SKM-1 (cell line): ENCODE measurements around the gene ATG9A.
A peak's percentile ranks its signal among the peaks of the same experiment; 100 is the strongest.
"Not testable (repeated sequence)": the region's sequence is repeated elsewhere in the genome, so short reads cannot be mapped to it uniquely, and the experiment has no call there.

Experiments
- DNase-seq: peaks from one replicate; lab custom pipeline; 2025; ENCODE audit not compliant: unreplicated experiment; lab: John Stamatoyannopoulos, UW

Gene ATG9A

DNA sequence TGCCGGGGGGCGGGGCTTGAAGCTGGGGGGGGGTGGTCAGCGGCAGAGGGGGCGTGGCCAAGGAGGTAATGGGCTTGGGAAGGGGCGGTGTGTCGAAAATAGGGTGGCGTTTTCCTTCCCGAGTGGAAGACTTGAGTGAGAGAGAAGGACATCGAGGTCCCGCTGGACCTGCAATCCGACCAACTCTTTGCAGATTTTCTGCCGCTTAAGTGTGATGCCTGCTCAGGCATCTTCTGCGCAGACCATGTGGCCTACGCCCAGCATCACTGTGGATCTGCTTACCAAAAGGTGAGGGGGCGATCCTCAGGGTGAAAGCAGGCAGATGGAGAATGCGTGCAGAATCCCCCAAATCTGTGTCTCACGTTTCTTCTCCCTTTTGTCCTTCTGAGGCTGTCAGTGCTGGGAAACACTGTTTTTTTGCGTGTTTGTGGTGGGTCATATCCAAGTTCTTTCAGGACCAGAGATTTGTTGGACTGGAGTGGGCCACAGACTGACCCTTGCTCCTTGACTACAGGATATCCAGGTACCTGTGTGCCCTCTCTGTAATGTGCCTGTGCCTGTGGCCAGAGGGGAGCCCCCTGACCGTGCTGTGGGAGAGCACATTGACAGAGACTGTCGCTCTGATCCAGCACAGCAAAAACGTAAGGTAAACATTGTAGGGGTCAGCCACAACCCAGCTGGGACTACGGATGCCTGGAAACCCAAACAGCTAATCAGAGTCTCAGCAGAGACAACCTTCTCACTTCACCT, 22.1 kb downstream of the ATG9A start:
- no peak for DNase-seq

DNA sequence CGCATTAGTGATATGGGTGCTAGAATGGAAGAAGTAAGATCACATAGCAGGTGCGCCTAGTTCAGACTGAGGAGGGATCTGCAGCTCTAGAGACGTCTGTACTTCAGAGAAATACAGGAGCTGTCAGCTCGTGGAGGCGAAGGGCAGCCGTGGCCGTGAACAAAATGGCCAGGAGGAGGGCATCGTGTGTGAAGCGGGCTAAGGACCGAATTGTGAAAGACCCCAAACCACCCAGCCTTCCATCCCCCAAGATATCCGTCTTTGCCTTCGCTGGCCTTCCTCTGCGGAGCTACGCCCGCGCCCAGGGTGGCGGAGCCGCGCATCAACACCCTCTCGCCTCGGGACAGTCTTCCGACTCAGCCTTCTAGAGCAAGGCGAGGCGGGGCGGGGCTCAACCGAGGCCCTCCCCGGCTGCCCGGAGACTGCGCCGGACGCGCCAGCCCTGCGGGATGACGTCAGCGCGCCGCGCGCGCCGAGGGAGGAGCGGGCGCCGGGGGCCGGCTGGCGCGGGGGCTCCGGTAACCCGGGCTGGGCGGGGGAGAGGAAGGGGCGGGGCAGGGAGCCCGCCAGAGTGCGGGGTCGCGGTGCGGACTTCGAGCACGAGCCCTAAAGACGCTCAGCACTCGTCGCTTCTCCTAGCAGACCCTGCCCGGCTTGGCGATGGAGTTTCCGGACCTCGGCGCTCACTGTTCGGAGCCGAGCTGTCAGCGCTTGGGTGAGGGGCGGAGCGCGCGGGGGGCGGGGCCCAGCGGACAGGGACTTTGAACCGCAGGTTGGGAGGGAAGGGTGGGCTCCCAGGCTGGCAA, 22.9 kb downstream of the ATG9A start, which contains the start of gene ZFAND2B:
Gene ZFAND2B (plus strand): TSS at position 455 of the 806 bp plus-strand sequence. CDS start 206 bp downstream, at position 661.
- peak; percentile 80 for DNase-seq

DNA sequence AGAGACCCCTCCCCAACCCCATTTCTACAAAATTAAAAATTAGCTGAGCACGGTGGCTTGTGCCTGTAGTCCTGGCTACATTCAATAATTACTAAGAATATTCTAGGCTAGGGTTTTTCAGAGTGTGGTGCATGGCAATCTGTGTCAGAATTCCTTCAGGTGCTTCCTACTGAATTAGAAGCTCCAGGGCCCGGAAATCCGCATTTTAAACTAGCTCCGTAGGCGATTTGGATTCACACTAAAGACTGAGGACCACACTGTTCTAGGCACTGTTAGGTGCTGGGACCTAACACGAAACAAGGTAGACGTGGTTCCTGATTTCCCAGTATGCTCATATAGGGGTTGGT, 23.5 kb downstream of the ATG9A start:
- DNase-seq, result no peak

- no peak for DNase-seq
These were observed 24.3 kb downstream of the ATG9A start for GRCh38 chr2:219205165-219205538.

DNA sequence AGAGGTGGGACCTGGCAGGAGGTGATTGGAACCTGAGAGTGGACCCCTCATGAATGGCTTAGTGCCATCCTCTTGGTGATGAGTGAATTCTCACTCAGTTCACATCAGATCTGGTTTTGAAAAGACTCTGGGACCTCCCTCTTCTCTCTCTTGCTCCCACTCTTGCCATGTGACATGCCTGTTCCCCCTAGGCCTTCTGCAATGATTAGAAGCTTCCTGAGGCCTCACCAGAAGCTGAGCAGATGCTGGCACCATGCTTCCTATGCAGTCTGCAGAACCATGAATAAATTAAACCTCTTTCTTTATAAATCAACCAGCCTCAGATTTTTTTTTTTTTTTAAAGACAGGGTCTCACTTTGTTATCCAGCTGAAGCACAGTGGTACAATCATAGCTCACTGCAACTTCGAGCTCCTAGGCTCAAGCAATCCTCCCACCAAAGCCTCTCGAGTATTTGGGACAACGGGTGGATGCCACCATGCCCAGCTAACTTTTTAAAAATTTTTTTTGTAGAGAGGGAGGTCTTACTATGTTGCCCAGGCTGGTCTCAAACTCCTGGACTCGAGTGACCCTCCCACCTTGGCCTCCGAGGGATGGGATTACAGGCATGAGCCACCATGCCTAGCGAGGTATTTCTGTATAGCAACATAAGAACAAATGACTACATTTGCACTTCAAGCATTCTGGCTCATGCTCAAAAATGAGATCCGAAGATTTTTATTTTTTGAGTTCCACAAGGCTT, 24.8 kb downstream of the ATG9A start:
- no peak for DNase-seq

DNA sequence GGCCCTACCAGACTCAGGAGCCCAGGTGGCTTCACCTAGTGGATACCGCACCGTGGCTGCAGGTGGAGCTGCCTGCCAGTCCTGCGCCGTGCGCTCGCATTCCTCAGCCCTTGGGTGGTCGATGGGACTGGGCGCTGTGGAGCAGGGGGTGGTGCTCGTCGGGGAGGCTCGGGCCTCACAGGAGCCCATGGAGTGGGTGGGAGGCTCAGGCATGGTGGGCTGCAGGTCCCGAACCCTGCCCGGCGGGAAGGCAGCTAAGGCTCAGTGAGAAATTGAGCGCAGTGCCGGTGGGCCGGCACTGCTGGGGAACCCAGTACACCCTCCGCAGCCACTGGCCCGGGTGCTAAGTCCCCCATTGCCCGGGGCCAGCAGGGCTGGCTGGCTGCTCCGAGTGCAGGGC, 28.1 kb downstream of the ATG9A start:
- DNase-seq, result not testable (repeated sequence)

- DNase-seq, result not testable (repeated sequence)
These were observed 28.7 kb downstream of the ATG9A start for GRCh38 chr2:219200502-219201326.

- DNase-seq, result no peak
These were observed 29.8 kb downstream of the ATG9A start for GRCh38 chr2:219199470-219200211.

DNA sequence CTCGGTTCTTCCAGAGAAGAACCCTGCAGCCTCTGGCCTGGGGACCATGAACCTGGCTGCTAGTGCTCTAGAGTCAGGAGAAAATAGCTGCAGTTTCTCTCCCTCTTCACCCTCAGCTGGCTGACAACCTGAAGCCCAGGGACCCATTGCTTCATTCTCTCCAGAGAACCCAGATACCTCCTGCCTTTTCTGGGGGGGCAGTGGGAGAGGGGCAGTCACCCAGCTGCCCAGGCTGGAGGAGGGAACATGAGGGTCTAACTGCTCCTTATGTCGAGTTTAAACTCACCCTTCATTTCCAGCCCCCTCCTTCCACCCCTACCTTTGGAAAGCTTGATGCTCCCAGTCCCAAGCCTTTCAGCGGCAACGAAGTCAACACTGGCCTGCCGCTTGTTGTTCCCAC, 30.5 kb downstream of the ATG9A start:
- DNase-seq, result no peak

- DNase-seq, result no peak
These were observed 32.0 kb downstream of the ATG9A start for GRCh38 chr2:219197388-219197787.

DNA sequence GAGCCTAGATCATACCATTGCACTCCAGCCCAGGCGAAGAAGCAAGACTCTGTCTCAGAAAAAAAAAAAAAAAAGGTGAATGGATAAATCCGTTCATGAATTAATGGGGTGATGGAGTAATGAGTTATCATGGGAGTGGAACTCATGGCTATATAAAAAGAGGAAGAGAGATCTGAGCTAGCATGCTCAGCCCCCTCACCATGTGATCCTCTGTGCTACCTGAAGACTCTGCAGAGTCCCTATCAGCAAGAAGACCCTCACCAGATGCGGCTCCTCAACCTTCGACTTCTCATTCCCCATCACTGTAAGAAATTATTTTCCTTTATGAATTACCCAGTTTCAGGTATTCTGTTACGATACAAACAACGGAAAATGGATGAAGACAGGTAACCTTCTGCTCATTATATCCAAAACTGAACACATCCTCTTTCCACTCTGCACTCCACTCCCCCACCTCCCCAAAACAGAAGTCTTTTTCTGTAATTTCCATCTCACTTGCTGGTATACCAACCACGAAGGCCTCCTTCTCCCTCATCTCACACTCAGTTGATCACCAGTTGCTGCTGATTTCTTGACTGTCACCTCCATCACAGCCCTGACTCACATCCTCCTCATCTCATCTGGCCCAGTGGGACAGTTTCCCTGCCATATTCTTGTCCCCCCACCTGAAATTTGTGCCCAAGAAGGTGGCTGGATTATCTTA, 42.5 kb downstream of the ATG9A start:
- no peak for DNase-seq

DNA sequence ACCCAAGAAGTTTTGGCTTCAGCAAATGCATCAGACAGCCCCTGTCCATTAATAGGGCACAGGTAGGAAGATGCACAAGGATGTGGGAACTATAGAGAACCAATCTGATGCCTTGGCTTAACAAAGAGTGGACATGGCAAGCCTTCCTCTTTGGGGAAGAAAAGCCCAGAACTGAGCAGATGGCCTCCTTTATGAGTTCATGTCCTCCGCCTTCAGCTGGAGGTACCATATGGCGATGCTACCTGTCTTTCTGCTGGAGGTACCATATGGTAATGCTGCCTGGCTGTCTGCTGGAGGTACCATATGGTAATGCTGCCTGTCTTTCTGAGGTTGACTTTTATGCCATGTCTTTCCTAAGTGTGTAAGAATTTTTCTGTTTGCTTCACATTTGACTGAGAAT, 45.3 kb downstream of the ATG9A start:
- no peak for DNase-seq

GRCh38 chr2:219183151-219183772, 46.2 kb downstream of the ATG9A start:
- DNase-seq, result no peak

DNA sequence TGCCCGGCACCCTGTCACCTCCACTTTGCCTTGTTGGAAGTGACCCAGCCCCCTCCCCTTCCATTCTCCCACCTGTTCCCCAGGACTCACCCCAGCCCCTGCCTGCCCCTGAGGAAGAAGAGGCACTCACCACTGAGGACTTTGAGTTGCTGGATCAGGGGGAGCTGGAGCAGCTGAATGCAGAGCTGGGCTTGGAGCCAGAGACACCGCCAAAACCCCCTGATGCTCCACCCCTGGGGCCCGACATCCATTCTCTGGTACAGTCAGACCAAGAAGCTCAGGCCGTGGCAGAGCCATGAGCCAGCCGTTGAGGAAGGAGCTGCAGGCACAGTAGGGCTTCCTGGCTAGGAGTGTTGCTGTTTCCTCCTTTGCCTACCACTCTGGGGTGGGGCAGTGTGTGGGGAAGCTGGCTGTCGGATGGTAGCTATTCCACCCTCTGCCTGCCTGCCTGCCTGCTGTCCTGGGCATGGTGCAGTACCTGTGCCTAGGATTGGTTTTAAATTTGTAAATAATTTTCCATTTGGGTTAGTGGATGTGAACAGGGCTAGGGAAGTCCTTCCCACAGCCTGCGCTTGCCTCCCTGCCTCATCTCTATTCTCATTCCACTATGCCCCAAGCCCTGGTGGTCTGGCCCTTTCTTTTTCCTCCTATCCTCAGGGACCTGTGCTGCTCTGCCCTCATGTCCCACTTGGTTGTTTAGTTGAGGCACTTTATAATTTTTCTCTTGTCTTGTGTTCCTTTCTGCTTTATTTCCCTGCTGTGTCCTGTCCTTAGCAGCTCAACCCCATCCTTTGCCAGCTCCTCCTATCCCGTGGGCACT, 46.9 kb downstream of the ATG9A start:
- DNase-seq, result no peak

- no peak for DNase-seq
These were observed 47.9 kb downstream of the ATG9A start for GRCh38 chr2:219181531-219181930.

GRCh38 chr2:219180961-219181360, 48.5 kb downstream of the ATG9A start:
- no peak for DNase-seq

DNA sequence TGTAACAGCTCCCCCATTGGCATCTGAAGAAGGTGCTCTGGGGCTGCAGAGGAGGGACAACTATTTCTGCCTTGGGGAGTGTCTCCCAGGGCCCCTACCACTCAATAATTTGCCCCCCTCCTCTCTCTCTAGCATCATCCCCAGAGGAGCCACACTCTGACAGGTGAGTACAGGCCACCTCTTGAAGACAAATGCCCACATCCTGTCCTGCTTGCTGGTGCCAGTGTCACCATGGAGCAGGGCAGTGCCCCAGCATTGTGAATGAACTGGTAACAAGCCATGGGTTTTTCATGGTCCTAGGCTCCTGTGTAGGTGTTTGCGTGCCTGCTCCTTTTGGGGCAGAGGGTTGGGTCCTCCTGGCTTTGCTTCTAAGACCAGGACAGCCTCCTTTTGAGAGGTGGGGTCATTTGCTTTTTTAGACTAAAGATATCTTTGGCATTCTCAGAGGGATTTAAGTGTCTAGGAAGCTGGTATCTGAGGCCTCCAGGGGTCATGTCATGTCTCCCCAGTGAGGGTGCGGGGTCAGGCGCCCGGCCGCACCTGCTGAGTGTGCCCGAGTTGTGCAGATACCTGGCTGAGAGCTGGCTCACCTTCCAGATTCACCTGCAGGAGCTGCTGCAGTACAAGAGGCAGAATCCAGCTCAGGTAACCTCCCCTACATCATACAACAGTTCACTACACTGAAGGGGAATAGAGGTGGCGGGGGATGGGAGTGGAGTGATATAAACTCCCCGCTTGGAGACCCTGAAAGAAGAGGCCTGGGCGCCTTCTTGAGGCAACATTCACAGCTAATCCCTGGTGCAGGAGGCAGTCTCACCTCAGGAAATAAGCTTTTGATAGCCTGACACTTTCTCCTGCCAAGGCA, 49.6 kb downstream of the ATG9A start:
- DNase-seq, result no peak
